Mesenchymal stem cell (in vitro differentiated cells and primary cell): ENCODE results near the gene BCR.
A peak's percentile ranks its signal among the peaks of the same experiment; 100 is the strongest.

Experiments used
- DNase-seq: peaks from one replicate; pipeline ENCODE4 v3.0.0-alpha.2; 2013
- H2AFZ ChIP-seq: one replicate; pipeline ENCODE4 v1.6.1; 2013; ENCODE audit warnings: low read depth, mild to moderate bottlenecking, control low read depth, inconsistent platforms, low read length, moderate library complexity
- H2AK5ac ChIP-seq: 2 replicates; pipeline ENCODE4 v1.6.1; 2013; ENCODE audit warnings: low read length, moderate library complexity, mild to moderate bottlenecking, inconsistent platforms; ENCODE audit not compliant: severe bottlenecking
- H2BK120ac ChIP-seq: one replicate; pipeline ENCODE4 v1.6.1; 2013; ENCODE audit warnings: low read depth, mild to moderate bottlenecking, inconsistent platforms, low read length, moderate library complexity
- H2BK12ac ChIP-seq, 2 experiments: one replicate each; pipeline ENCODE4 v1.6.1; 2013; ENCODE audit warnings: inconsistent platforms in 2 of 2, low read length in 2 of 2, mild to moderate bottlenecking in 2 of 2, moderate library complexity in 2 of 2, control low read depth in 1 of 2
- H2BK15ac ChIP-seq: one replicate; pipeline ENCODE4 v1.6.1; 2013; ENCODE audit warnings: mild to moderate bottlenecking, low read depth, inconsistent platforms; ENCODE audit not compliant: poor library complexity, severe bottlenecking
- H2BK5ac ChIP-seq: 2 replicates; pipeline ENCODE4 v1.6.1; 2013; ENCODE audit warnings: low read depth, mild to moderate bottlenecking, low read length, control low read depth, inconsistent platforms; ENCODE audit not compliant: poor library complexity, severe bottlenecking
- H3K14ac ChIP-seq, 2 experiments: one replicate each; pipeline ENCODE4 v1.6.1; 2013; ENCODE audit warnings: inconsistent platforms in 2 of 2, low read length in 2 of 2, control low read depth in 1 of 2, mild to moderate bottlenecking in 1 of 2, moderate library complexity in 1 of 2
- H3K18ac ChIP-seq, 2 experiments: one replicate each; pipeline ENCODE4 v1.6.1; 2013; ENCODE audit warnings: inconsistent platforms in 2 of 2, low read length in 2 of 2, control low read depth in 1 of 2, low read depth in 1 of 2, mild to moderate bottlenecking in 1 of 2
- H3K23ac ChIP-seq, 2 experiments: one replicate each; pipeline ENCODE4 v1.6.1; 2013; ENCODE audit warnings: inconsistent platforms in 2 of 2, low read length in 2 of 2, mild to moderate bottlenecking in 2 of 2, moderate library complexity in 2 of 2, control low read depth in 1 of 2
- H3K27ac ChIP-seq: 2 replicates; pipeline ENCODE4 v1.5.1; 2013; ENCODE audit warnings: mild to moderate bottlenecking, moderate library complexity, low read length, control low read depth, inconsistent platforms; ENCODE audit not compliant: poor library complexity, severe bottlenecking
- H3K27me3 ChIP-seq, 2 experiments: 2 replicates each; pipeline versions ENCODE4 v1.6.1 to v1.7.0; 2013; ENCODE audit warnings: low read length in 2 of 2, mild to moderate bottlenecking in 2 of 2, moderate library complexity in 2 of 2, control low read depth in 1 of 2, inconsistent platforms in 1 of 2; ENCODE audit not compliant: control insufficient read depth in 1 of 2, insufficient read depth in 1 of 2
- H3K36me3 ChIP-seq, 2 experiments: 2 replicates each; pipeline versions ENCODE4 v1.6.1 to v1.7.0; 2013; ENCODE audit warnings: low read length in 2 of 2, control low read depth in 1 of 2, inconsistent platforms in 1 of 2, low read depth in 1 of 2, mild to moderate bottlenecking in 1 of 2; ENCODE audit not compliant: insufficient read depth in 2 of 2, control insufficient read depth in 1 of 2
- H3K4ac ChIP-seq, 2 experiments: one replicate each; pipeline ENCODE4 v1.6.1; 2013; ENCODE audit warnings: inconsistent platforms in 2 of 2, low read length in 2 of 2, mild to moderate bottlenecking in 2 of 2, moderate library complexity in 2 of 2, control low read depth in 1 of 2, low read depth in 1 of 2
- H3K4me1 ChIP-seq: 2 replicates; pipeline ENCODE4 v1.6.1; 2013; ENCODE audit warnings: low read depth, low read length, control low read depth; ENCODE audit not compliant: control insufficient read depth, insufficient read depth
- H3K4me2 ChIP-seq: 2 replicates; pipeline ENCODE4 v1.6.1; 2013; ENCODE audit warnings: low read length, mild to moderate bottlenecking, inconsistent platforms; ENCODE audit not compliant: poor library complexity, severe bottlenecking
- H3K4me3 ChIP-seq, 2 experiments: 2 replicates each; pipeline versions ENCODE4 v1.5.1 to v1.7.0; 2013; ENCODE audit warnings: low read length in 2 of 2, mild to moderate bottlenecking in 2 of 2, control low read depth in 1 of 2, low read depth in 1 of 2; ENCODE audit not compliant: insufficient read depth in 1 of 2
- H3K79me1 ChIP-seq: replicated peaks from 2 replicates; pipeline ENCODE4 v1.6.1; 2013; ENCODE audit warnings: mild to moderate bottlenecking, control low read depth, low read length, inconsistent platforms; ENCODE audit not compliant: poor library complexity, severe bottlenecking
- H3K9ac ChIP-seq: 2 replicates; pipeline ENCODE4 v1.7.0; 2013; ENCODE audit warnings: mild to moderate bottlenecking, low read length, moderate library complexity
- H3K9me3 ChIP-seq: 2 replicates; pipeline ENCODE4 v1.7.0; 2013; ENCODE audit warnings: mild to moderate bottlenecking, low read length; ENCODE audit not compliant: control insufficient read depth
- H4K8ac ChIP-seq: one replicate; pipeline ENCODE4 v1.6.1; 2013; ENCODE audit warnings: inconsistent platforms, mild to moderate bottlenecking, low read length, moderate library complexity
- H4K91ac ChIP-seq: one replicate; pipeline ENCODE4 v1.6.1; 2013; ENCODE audit warnings: mild to moderate bottlenecking, low read length, inconsistent platforms
- WGBS: methylation state at CpG from one replicate; pipeline ENCODE4 v1.1.7; 2013; ENCODE audit warnings: mixed read lengths; 5-methylcytosine and 5-hydroxymethylcytosine counted together

BCR gene

DNA sequence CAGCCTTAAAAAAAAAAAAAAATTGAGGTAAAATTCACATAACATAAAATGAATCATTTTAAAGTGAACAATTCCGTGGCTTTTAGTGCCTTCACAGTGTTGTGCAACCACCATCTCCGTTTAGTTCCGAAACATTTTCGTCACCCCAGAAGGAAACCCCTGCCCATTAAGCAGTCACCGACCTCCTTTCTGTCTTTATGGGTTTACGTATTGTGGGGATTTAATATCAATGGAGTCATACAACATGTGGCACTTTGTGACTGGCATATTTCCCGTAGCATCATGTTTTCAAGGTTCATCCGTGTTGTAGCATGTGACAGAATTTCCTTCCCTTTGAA, 65.5 kb downstream of the BCR start:
- Histone ChIP-seq H3K36me3 (peaks cover 0 to 5% of the 10 kb centered on the region in 2 experiments), H2AFZ (no peak overlapping the region), H3K14ac (no peak overlapping the region), H3K4me3 (no peak overlapping the region), H3K4me1 (peaks cover 35% of the 10 kb centered on the region), H3K4ac (no peak overlapping the region), H3K27me3 (no peaks in the 10 kb centered on the region), H3K4me2 (no peak overlapping the region), H2BK12ac (no peak overlapping the region), H3K18ac (no peak overlapping the region), H2AK5ac (no peak overlapping the region), H3K9ac (no peak overlapping the region), H4K91ac (no peak overlapping the region), H2BK120ac (no peak overlapping the region), H3K9me3 (no peaks in the 10 kb centered on the region), H3K79me1 (peaks cover 51% of the 10 kb centered on the region), H2BK15ac (no peak overlapping the region), H3K23ac (no peak overlapping the region), H2BK5ac (no peak overlapping the region), H3K27ac (no peak overlapping the region), H4K8ac (no peak overlapping the region)
- DNase-seq, result no peak
- 93% methylated on average over 8 of the region's 8 CpGs for WGBS

DNA sequence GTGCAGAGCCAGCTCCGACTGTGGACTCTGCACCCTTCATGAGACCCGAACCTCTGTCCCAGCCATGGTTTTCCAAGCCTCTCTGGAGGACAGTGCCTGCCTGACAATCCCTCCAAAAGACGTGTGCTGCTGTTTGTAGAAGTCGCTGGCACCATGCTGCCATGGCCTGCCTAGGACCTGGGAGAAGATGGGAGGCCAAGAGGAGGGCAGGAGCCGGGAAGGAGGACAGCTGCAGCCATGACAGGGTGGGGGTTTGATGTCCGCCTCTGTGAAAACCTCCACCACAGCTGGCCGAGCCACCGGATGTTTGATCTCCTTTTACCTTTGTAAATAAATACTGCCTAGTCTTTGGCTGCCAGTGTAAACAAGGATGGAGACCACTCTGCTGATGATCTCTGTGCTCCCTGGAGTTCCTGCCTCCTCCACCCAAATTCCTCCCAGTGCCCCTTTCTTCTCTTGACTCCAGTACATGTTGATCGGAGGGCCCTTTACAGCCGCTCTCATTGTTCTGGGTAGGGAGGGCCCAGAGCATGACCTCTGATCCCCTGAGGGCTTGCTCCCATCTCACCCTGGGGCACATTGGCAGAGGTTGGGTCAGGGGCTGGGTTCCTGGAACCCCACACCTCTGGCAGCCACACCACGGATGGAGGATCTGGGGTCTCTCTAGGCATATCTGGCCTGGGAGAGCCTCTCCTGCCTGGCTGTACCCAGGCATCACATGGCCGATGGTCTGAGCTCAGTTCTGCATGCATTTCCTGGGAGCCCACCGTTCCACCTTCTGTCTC, 66.9 kb downstream of the BCR start:
- H3K27me3 ChIP-seq, result no peaks in the 10 kb centered on the region
- H3K9ac ChIP-seq, result no peak overlapping the region
- no peak overlapping the region for H3K4me2 ChIP-seq
- peaks cover 0 to 7% of the 10 kb centered on the region in 2 experiments for H3K36me3 ChIP-seq
- H3K79me1 ChIP-seq, result peaks cover 51% of the 10 kb centered on the region
- H3K4ac ChIP-seq, result no peak overlapping the region
- no peak overlapping the region for H3K23ac ChIP-seq
- peak overlapping the region; percentile 15 for H4K91ac ChIP-seq
- no peak overlapping the region for H2BK5ac ChIP-seq
- no peak overlapping the region for H3K14ac ChIP-seq
- H3K27ac ChIP-seq, result no peak overlapping the region
- no peak overlapping the region for H2BK12ac ChIP-seq
- no peak overlapping the region for H3K18ac ChIP-seq
- H4K8ac ChIP-seq, result no peak overlapping the region
- DNase-seq, result no peak
- WGBS, result 98% methylated on average over 10 of the region's 13 CpGs
- H3K9me3 ChIP-seq, result no peaks in the 10 kb centered on the region
- H2AFZ ChIP-seq, result no peak overlapping the region
- no peak overlapping the region for H3K4me3 ChIP-seq
- H2BK120ac ChIP-seq, result no peak overlapping the region
- no peak overlapping the region for H2AK5ac ChIP-seq
- peaks cover 28% of the 10 kb centered on the region for H3K4me1 ChIP-seq
- peak overlapping the region; percentile 32 for H2BK15ac ChIP-seq

DNA sequence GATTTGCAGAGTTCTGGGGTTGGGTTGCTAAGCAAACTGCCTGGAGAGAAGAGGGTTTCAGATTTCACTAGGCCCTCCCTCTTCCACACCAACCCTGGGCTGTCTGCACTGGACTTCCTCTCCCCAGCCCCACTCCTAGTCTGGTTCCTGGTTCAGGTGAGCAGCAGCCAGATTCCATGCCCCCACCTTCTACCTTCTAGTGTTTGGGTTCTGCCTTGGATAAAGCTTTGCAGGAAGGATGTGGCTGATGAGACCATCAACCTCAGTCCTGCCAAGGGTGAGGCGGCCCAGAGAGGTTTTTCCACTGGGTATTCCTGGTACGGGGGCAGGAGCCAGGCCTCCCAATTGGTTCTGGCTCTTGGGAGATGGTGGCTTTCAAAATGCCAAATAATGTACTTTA, 68.3 kb downstream of the BCR start:
- no peak overlapping the region for H4K91ac ChIP-seq
- H3K79me1 ChIP-seq, result peaks cover 55% of the 10 kb centered on the region
- H3K9me3 ChIP-seq, result no peaks in the 10 kb centered on the region
- H2AK5ac ChIP-seq, result no peak overlapping the region
- peaks cover 2 to 8% of the 10 kb centered on the region in 2 experiments for H3K36me3 ChIP-seq
- no peaks in the 10 kb centered on the region for H3K27me3 ChIP-seq
- H3K18ac ChIP-seq, result no peak overlapping the region
- no peak overlapping the region for H2AFZ ChIP-seq
- H3K4me1 ChIP-seq, result peaks cover 20% of the 10 kb centered on the region
- no peak overlapping the region for H2BK5ac ChIP-seq
- H2BK15ac ChIP-seq, result no peak overlapping the region
- 95% methylated on average over 2 of the region's 2 CpGs for WGBS
- no peak overlapping the region for H2BK12ac ChIP-seq
- H3K4me3 ChIP-seq, result no peak overlapping the region
- DNase-seq, result no peak
- no peak overlapping the region for H3K27ac ChIP-seq
- no peak overlapping the region for H3K14ac ChIP-seq
- H2BK120ac ChIP-seq, result no peak overlapping the region
- H3K4ac ChIP-seq, result no peak overlapping the region
- H3K23ac ChIP-seq, result no peak overlapping the region
- no peak overlapping the region for H3K9ac ChIP-seq
- peak overlapping the region; percentile 19 for H4K8ac ChIP-seq
- no peak overlapping the region for H3K4me2 ChIP-seq

DNA sequence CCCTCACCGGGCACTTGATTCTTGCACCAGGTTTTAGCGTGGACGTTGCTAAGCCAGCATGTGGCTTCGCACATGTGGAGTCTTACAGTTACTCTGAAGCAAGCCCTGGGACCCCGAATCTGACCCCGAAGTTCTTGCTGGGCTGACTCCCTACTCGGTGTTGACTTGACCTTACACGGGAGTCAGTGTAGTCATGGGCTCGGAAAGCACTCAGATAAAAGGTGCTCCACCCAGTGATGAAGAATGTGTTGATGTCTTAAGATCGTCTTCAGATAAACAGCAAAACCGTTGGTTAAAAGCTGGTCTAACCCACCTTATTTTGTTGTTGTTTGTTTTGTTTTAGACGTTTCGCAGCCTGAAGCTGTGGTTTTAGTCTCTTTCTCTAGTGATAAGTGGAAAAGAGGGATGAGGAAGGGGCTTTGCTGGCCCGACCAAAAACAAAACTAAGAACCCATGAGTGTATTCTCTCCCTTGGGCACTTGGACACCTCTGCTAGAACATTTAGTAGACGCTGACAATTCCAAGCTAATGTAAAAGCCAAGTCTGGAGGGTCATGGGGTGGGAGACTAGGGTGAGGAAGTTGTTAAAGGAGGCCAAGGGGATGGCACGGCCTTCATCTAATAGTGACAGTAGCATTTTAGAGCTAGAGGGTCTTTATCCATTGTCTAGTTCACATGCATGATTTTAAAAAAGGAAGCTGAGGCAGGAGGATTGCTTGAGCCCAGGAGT, 69.9 kb downstream of the BCR start:
- Histone ChIP-seq H2BK12ac (no peak overlapping the region), H3K14ac (no peak overlapping the region), H3K9ac (no peak overlapping the region), H3K4me2 (no peak overlapping the region), H3K36me3 (peaks cover 15 to 23% of the 10 kb centered on the region in 2 experiments), H3K23ac (no peak overlapping the region), H3K79me1 (peaks cover 44% of the 10 kb centered on the region), H3K4ac (no peak overlapping the region), H3K4me3 (no peak overlapping the region), H4K91ac (no peak overlapping the region), H2BK5ac (no peak overlapping the region), H3K18ac (no peak overlapping the region), H2AFZ (no peak overlapping the region), H3K9me3 (no peaks in the 10 kb centered on the region), H3K4me1 (peaks cover 10% of the 10 kb centered on the region), H2BK15ac (no peak overlapping the region), H3K27me3 (no peaks in the 10 kb centered on the region), H2AK5ac (no peak overlapping the region), H3K27ac (no peak overlapping the region), H2BK120ac (no peak overlapping the region), H4K8ac (no peak overlapping the region)
- WGBS, result 88% methylated on average over 16 of the region's 16 CpGs
- DNase-seq, result no peak
